Adipocyte (in vitro differentiated cells): Measurements from ENCODE around the gene TEX53.

Experiments
- DNase-seq: peaks from one replicate; pipeline ENCODE4 v3.0.0-alpha.2; 2015; ENCODE audit warnings: low read depth
- H3K27me3 ChIP-seq: replicated peaks from 2 replicates; pipeline ENCODE4 v1.7.0; 2013; ENCODE audit warnings: mild to moderate bottlenecking, low read length, moderate library complexity; ENCODE audit not compliant: control insufficient read depth, insufficient read depth
- H3K36me3 ChIP-seq: 2 replicates; pipeline ENCODE4 v1.7.0; 2013; ENCODE audit warnings: low read length, mild to moderate bottlenecking, moderate library complexity; ENCODE audit not compliant: control insufficient read depth, insufficient read depth, severe bottlenecking
- H3K4me1 ChIP-seq: 2 replicates; pipeline ENCODE4 v1.7.0; 2013; ENCODE audit warnings: mild to moderate bottlenecking, low read length, moderate library complexity; ENCODE audit not compliant: control insufficient read depth, insufficient read depth
- H3K4me3 ChIP-seq: 2 replicates; pipeline ENCODE4 v1.7.0; 2013; ENCODE audit warnings: mild to moderate bottlenecking, low read length, moderate library complexity
- H3K9ac ChIP-seq: 2 replicates; pipeline ENCODE4 v1.7.0; 2013; ENCODE audit warnings: mild to moderate bottlenecking, low read length, moderate library complexity
- H3K9me3 ChIP-seq: 2 replicates; pipeline ENCODE4 v1.7.0; 2013; ENCODE audit warnings: mild to moderate bottlenecking, low read length, moderate library complexity; ENCODE audit not compliant: control insufficient read depth

TEX53 gene

DNA sequence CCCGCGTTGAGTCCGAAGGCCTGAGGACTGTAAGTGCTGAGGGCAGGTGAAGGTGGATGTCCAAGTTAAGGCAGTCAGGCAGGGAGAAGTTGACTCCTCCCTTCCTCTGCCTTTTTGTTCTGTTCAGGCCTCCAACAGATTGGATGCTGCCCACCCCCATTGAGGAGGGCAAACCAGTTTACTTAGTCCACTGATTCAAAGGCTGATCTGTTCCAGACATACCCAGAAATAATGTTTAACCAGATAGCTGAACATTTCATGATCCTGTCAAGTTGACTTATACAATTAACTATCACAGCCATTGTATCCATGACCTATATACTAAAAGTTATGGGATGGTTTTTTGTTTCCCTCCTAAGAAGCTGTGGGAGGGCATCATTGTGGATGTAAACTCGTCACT lies 32.7 kb upstream of the TEX53 start:
- no peak overlapping the region for H3K9ac ChIP-seq
- H3K4me3 ChIP-seq = no peak overlapping the region
- peaks cover 21% of the 10 kb centered on the region for H3K4me1 ChIP-seq
- no peak for DNase-seq
- H3K27me3 ChIP-seq = no peaks in the 10 kb centered on the region
- H3K36me3 ChIP-seq = no peaks in the 10 kb centered on the region
- H3K9me3 ChIP-seq = no peaks in the 10 kb centered on the region

DNA sequence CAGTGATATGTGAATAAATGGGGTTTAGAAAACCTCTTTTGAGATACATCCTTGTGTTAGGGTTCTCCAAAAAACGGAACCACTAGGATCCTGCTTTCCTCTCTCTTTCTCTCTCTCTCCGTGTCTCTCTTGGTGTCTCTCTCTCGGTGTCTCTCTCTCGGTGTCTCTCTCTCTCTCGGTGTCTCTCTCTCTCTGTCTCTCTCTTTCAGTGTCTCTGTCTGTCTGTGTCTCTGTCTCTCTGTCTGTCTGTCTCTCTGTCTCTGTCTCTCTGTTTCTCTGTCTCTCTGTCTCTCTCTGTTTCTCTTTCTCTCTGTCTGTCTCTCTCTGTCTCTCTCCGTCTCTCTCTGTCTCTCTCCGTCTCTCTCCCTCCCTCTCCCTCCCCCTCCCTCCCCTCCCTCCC lies 32.2 kb upstream of the TEX53 start:
- H3K27me3 ChIP-seq = no peaks in the 10 kb centered on the region
- H3K9me3 ChIP-seq = no peaks in the 10 kb centered on the region
- no peak for DNase-seq
- no peak overlapping the region for H3K9ac ChIP-seq
- no peaks in the 10 kb centered on the region for H3K36me3 ChIP-seq
- no peak overlapping the region for H3K4me3 ChIP-seq
- H3K4me1 ChIP-seq = peaks cover 21% of the 10 kb centered on the region

DNA sequence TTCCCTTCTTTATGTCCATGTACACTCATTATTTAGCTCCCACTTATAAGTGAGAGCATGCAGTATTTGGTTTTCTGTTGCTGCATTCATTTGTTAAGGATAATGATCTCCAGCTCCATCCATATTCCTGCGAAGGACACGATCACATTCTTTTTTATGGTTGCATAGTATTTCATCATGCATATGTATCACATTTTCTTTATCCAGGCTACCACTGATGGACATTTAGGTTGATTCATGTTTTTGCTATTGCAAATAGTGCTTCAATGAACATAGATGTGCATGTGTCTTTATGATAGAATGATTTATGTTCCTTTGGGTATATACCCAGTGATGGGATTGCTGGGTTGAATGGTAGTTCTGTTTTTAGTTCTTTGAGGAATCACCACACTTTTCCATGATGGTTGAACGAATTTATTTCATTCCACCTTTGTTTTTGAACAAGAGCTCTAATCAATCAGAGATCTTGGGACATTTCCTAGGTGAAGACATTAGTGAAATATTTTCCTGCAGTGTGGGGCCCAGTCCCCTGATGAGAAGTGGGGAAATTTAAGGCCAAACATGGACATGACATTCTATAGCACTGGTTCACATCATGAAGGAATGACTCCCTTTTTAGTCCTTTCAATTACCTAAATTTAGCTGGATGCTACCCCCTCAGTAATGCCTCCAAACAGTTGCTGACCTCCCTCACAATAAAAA lies 31.5 kb upstream of the TEX53 start:
- Histone ChIP-seq H3K4me1 (peaks cover 21% of the 10 kb centered on the region), H3K4me3 (no peak overlapping the region), H3K36me3 (no peaks in the 10 kb centered on the region), H3K9ac (no peak overlapping the region), H3K9me3 (no peaks in the 10 kb centered on the region), H3K27me3 (no peaks in the 10 kb centered on the region)
- DNase-seq = no peak

DNA sequence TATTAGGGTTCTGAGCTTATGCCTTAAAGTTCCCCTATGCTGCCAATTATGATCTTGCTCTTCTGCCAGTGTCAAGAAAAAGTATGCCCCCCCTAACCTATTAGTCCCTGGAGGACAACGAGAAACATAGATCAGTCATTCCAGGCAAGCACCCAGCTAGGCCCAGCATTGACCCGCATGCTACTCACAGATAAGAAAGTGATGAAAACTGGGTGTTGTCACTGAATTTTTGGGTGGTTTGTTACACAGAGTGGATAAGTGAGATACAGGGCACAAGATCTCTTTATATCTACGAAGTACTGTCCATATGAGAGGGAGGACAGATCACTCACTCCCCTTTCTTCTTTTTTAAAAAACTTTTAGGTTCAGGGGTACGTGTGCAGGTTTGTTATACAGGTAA lies 30.8 kb upstream of the TEX53 start:
- DNase-seq = no peak
- Histone ChIP-seq H3K4me3 (no peak overlapping the region), H3K9me3 (no peaks in the 10 kb centered on the region), H3K9ac (no peak overlapping the region), H3K4me1 (peaks cover 21% of the 10 kb centered on the region), H3K36me3 (no peaks in the 10 kb centered on the region), H3K27me3 (no peaks in the 10 kb centered on the region)

DNA sequence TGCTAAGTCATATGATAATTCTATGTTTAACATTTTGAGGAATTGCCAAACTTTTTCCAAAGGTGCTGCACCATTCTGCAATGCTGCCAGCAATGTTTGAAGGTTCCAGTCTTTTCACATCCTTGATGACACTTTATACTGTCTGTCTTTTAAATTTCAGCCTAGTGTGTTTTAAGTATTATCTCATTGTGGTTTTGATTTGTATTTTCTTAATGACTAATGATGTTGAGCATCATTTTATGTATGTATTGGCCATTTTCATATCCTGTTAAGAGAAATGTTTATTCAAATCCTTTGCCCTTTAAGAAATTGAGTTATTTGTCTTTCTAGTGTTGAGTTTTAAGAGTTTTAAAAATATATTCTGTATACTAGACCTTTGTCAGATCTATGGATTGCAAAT lies 29.4 kb upstream of the TEX53 start:
- Histone ChIP-seq H3K4me1 (peaks cover 17% of the 10 kb centered on the region), H3K27me3 (no peaks in the 10 kb centered on the region), H3K9ac (no peak overlapping the region), H3K9me3 (no peaks in the 10 kb centered on the region), H3K36me3 (no peaks in the 10 kb centered on the region), H3K4me3 (no peak overlapping the region)
- peak; percentile 25 for DNase-seq

DNA sequence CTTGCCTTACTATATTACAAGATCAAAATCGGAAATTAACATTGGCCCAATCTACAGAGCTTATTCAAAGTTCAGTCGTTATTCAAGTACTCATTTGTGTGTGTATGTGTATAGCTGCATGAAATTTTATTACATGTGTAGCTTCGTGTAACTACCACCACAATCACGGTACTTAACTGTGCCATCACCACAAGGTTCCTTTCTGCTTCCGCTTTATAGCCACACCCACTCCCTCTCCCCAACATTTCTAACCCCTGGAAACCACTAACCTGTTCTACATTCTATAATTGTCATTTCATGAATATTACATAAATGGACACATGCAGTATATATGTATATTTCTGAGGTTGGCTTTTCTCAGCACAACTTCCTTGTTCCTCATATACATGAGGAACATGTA lies 28.3 kb upstream of the TEX53 start:
- no peak overlapping the region for H3K4me3 ChIP-seq
- H3K27me3 ChIP-seq = no peaks in the 10 kb centered on the region
- H3K36me3 ChIP-seq = no peaks in the 10 kb centered on the region
- H3K9me3 ChIP-seq = no peaks in the 10 kb centered on the region
- no peak overlapping the region for H3K9ac ChIP-seq
- DNase-seq = no peak
- H3K4me1 ChIP-seq = peaks cover 6% of the 10 kb centered on the region

DNA sequence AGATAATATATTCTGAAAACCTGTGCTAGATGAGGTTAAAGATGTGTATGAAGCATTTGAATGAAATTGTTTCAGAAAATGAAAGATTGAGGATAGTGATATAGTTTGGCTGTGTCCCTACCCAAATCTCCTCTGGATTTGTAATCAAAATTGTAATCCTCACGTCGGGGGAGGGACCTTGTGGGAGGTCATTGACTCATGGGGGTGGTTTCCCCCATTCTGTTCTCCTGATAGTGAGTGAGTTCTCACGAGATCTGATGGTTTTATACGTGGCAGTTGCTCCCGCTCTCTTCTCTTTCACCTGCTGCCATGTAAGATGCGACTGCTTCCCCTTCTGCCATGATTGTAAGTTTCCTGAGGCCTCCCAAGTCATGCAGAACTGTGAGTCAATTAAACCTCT lies 26.4 kb upstream of the TEX53 start:
- Histone ChIP-seq H3K9ac (no peak overlapping the region), H3K4me3 (no peak overlapping the region)

DNA sequence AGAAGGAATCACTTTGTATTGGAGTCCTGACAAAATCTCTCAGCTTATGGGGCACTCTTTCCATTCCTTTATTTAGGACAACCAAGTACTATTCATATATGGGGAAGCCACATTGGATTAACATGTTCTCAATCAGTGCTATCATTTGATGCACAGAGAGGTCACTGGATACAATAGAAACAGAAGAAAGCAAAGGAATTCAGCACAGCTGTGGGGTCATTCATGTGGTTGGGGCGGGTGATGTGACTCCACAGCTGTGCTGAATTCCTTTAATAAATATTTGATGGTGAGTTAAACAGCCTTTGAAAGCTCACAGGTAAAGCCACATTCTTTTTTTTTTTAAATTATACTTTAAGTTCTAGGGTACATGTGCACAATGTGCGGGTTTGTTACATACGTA lies 25.2 kb upstream of the TEX53 start:
- H3K27me3 ChIP-seq = no peaks in the 10 kb centered on the region
- H3K4me1 ChIP-seq = peaks cover 11% of the 10 kb centered on the region
- H3K9me3 ChIP-seq = no peaks in the 10 kb centered on the region
- no peak overlapping the region for H3K4me3 ChIP-seq
- H3K36me3 ChIP-seq = no peaks in the 10 kb centered on the region
- H3K9ac ChIP-seq = no peak overlapping the region
- DNase-seq = no peak

More for the DNA sequence above, 26.4 kb upstream of the TEX53 start:
- Histone ChIP-seq H3K9me3 (no peaks in the 10 kb centered on the region), H3K36me3 (no peaks in the 10 kb centered on the region), H3K4me1 (no peaks in the 10 kb centered on the region), H3K27me3 (no peaks in the 10 kb centered on the region)
- no peak for DNase-seq

DNA sequence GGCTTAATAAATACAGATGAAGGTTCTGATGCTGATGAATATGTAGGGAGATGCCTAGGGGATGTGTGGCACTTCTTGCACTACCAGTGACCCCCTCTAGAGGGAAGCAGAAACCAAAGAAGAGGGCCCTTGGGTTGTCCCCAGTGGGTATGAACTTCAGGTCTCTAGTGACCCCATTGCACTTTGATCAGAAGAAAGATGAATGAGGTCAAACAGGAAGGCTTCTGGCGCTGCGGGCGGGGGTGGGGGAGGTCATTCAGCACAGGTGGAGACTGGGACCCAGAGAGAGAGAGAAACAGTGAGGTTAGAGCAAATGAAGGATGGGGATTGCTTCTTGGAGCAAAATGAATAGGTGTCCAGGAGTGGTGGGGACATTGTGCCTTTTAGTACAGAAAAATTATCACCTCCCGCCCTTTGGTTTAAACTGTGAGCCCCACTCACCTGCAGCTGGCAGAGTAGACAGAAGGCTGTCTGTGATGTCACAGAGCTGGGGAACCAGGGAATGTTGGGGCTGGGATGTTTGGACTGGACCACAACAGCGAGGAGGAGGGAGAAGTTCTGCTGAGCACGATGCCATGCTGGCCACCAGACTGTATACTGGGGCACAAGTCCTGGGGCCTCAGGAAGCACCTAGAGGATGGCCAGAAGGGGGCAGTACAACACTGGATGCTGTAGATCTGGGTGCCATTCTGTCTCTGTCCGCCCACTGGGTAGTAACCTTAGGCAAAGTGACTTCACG lies 24.2 kb upstream of the TEX53 start, which contains the start of gene TEX48:
TEX48 (minus strand) TSS at position 599 of the 739 bp plus-strand sequence. CDS start 10,469 bp downstream, outside the sequence.
- Histone ChIP-seq H3K27me3 (no peaks in the 10 kb centered on the region), H3K9ac (no peak within 1 kb of the TSS), H3K4me1 (peaks cover 21% of the 10 kb centered on the region), H3K4me3 (no peak within 1 kb of the TSS), H3K9me3 (no peaks in the 10 kb centered on the region), H3K36me3 (no peaks in the 10 kb centered on the region)
- peak; percentile 65 for DNase-seq

DNA sequence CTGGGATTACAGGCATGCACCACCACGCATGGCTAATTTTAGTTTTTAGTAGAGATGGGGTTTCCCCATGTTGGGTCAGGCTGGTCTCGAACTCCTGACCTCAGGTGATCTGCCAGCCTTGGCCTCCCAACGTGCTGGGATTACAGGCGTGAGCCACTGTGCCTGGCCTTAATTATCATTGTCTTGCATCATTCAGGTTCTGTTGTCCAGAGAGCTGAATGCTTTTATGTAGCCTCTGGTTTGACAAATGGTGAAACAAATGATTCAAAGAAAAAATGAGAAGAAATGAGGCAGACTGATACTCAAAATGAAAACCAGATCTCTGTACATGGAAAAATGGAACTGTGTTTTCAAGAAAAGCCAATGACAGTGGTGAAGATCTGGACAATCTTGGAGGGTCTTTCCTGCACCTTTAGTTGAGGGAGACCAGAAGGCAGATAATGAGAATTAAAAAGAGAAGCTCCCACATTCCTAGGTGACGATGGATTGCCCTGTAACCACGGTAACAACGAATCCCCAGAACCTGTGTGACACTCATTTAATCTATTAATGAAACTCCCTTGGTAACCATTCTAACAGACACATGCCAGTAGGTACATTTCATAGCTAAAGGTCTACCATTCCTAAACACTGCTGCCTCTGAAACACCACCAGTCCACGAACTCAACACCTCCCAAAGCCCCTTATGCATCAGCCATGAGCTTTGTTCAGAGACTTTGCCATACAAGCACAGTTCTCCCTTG lies 22.8 kb upstream of the TEX53 start:
- H3K27me3 ChIP-seq = no peaks in the 10 kb centered on the region
- H3K4me1 ChIP-seq = peaks cover 22% of the 10 kb centered on the region
- no peaks in the 10 kb centered on the region for H3K9me3 ChIP-seq
- no peaks in the 10 kb centered on the region for H3K36me3 ChIP-seq
- no peak overlapping the region for H3K9ac ChIP-seq
- no peak overlapping the region for H3K4me3 ChIP-seq
- DNase-seq = peak; percentile 33

DNA sequence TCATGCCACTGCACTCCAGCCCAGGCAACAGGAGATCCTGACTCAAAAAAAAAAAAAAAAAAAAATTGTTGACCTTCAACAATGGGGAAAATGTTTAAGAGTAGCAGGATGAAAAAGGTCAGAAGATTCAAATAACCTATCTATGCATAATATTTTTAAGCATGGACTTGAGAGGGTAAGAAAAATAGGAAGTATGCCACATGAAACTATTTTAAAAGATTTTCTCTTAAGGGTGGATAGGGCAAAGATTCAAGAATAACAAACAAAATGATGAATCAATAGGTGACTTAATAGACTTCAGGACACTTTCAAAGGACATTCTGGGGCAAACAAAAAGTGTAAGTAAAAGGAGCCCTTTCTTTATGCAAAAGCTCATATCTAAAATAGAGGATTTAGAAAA lies 21.2 kb upstream of the TEX53 start:
- peaks cover 28% of the 10 kb centered on the region for H3K4me1 ChIP-seq
- no peak overlapping the region for H3K9ac ChIP-seq
- no peak overlapping the region for H3K4me3 ChIP-seq
- no peaks in the 10 kb centered on the region for H3K36me3 ChIP-seq
- DNase-seq = peak; percentile 27
- H3K9me3 ChIP-seq = no peaks in the 10 kb centered on the region
- no peaks in the 10 kb centered on the region for H3K27me3 ChIP-seq
